ENCODE measurements around the gene COG5.

The COG5 gene

DNA sequence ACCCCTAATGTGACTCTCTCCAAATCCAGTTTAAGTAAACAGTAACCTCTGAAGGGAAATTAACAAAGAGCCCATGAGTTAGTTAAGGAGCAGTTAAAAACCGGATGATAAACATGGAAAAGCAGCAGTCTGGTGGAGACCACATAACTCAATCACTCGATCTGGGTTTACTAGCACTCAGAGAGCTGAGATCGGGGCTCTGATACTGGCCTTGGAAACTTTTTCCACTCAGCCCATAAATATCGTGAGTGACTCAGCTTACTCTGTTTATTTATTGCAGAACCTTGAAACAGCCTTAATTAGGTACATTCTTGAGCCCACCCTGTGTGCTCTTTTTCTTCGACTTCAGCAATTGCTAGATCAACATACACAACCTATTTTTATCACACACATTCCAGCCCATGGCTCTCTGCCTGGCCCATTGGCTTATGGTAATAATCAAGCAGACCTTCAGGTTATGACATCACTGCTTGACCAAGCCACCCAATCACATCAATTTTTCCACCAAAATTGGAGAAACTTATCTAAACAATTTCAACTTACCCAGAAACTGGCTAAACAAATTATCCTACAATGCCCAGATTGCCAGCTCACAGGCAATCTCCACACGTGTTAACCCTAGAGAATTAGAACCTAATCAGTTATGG is 176.0 kb downstream of the COG5 start:
- no peak for DNase-seq

- peak; percentile 44 for DNase-seq
Observed at GRCh38 chr7:107387128-107387527, 176.6 kb downstream of the COG5 start.

DNA sequence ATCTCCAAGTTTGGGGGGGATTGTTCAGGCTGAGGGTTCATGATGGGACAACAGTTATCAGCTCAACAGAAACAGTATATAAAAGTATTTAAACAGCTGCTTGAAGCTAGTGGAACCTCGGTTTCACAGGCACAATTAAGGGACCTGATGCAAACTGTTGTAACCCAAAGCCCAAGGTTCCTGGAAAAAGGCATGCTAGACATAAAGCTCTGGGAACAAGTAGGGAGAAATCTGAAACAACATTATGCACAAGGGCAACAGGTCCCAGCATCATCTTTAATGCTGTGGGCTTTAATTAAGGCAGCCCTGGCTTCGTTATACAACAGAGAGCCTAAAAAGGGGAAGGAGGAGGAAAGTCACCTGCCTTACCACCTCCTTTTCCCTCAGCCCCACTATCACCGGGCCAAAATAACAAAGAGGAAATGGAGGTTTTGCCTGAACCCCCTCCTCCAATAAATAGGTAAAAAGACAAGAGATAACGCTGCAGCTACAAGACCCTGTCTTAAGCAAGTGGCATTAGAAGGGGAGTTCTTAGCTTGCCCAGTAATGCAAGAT is 177.1 kb downstream of the COG5 start:
- DNase-seq = no peak

DNA sequence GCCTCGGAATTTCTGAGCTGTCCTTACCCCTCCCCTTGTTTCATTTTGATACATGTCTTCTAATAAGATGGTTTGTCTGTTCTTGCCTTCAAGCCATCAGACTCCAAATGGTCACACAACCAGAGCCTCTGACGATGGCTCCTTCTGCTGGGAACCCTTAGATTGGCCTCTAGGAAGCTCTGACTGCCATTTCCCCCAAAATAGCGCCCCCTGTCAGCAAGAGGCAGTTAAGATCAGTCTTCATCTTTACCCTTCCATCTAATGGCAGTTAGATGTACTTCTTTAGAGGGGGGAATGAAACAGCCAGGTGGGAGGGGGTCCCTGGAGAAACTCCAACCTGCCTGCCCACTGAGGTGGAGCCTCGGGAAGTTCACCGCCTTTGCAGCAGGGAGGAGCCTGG is 179.7 kb downstream of the COG5 start:
- DNase-seq = no peak

DNA sequence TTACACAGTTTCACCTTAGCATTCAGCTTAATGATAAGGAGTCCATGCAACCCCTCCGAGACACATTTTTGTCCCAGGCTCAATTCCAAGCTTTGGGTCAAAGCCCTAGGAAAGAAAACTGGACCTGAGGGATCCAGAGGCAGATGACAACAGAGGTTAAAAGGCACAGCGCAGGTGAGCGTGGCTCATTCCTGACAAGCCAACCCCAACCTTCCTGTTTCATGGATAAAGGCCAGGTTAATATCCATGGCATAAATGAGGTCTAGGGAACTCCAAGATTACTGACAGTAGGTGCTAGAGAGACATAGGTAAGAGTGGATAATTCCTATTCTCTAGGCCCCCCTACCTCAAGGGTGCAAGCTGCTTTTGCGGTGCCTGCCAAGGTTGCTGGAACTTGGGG is 180.5 kb downstream of the COG5 start:
- DNase-seq = no peak

GRCh38 chr7:107381453-107381852 is 182.3 kb downstream of the COG5 start:
- DNase-seq = no peak

- DNase-seq = no peak
Observed at GRCh38 chr7:107373354-107373753, 190.4 kb downstream of the COG5 start.

DNA sequence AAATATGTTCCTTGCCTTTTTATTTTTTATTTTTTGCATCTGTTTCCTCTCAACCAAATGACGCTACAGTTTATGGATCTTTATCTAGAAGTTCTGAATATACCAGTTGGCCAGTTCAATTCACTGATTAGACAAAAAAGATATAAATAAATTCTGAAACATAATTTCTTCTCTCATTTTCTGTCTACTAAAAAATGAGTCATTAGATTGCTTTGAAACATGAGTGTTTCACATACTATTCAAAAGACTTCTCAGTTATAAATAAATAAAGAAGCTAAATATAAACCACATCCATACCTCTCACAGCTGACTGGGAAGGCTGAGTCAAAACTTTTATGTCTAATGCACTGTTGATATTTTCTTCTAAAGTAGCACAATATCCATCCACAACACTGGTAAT is 191.4 kb downstream of the COG5 start:
- no peak for DNase-seq

- no peak for DNase-seq
Observed at GRCh38 chr7:107370816-107371215, 192.9 kb downstream of the COG5 start.

- DNase-seq = no peak
Observed at GRCh38 chr7:107364787-107365186, 198.9 kb downstream of the COG5 start.

DNA sequence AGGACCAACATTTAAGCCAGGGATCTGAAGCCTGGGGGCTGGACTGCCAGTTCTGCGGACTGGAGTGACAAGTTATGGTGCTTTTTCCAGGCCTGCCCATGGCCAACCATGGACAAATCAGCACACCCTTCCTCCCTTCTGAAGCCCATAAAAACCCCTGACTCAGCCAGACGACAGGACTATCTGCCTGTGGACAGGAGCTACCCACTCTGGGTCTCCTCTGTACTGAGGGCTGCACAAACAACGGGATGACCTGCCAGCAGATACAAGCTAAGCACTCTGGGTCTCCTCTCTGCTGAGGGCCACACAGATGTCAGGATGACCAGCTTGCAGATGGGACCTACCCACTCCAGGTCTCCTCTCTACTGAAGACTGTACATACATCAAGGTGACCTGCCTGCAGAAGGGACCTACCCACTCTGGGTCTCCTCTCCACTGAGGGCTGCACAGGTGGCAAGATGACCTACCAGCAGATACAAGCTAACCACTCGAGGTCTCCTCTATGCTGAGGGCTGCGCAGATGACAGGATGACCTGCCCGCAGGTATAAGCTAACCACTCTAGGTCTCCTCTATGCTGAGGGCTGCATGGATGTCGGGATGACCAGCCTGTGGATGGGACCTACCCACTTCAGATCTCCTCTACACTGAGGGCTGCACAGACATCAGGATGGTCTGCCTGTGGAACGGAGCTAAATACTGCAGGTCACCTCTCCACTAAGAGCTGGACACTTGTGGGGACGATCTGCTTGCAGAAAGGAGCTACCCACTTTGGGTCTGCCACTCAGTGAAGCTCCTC is 204.0 kb downstream of the COG5 start:
- no peak for DNase-seq

DNA sequence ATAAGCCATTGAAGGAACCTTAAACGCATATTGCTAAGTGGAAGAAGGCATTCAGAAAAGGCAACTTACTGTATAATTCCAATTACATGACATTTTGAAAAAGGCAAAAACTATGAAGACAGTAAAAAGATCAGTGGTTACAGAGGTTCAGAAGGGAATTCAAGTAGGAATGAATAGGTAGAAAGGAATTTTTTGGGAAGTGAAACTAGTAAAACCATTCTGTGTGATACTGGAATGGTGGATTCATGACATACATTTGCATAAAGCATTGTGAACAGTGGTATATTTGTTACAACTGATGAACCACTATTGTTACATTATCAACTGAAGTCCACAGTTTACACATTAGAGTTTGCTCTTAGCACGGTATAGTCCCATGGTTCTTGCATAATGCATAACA is 208.1 kb downstream of the COG5 start:
- no peak for DNase-seq

DNA sequence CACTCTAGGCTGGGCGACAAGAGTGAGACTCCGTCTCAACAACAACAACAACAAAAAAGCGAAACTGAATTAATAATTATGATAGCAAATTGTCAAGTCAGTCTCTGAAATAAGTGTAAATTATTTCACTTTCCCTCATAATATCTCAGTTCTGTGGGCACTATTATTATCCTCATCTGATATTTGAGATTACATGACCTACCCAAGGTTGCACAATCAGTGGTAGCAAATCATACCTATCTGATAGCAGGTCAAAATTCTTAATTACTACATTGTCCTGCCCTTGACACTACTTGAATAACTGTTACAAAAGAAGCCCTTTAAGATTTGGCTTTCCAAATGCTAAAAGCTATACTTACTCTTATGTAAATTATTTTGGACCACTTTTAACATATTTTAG is 209.1 kb downstream of the COG5 start:
- no peak for DNase-seq

GRCh38 chr7:107353701-107354100 is 210.0 kb downstream of the COG5 start:
- DNase-seq = no peak

- DNase-seq = no peak
Observed at GRCh38 chr7:107345898-107346297, 217.8 kb downstream of the COG5 start.

DNA sequence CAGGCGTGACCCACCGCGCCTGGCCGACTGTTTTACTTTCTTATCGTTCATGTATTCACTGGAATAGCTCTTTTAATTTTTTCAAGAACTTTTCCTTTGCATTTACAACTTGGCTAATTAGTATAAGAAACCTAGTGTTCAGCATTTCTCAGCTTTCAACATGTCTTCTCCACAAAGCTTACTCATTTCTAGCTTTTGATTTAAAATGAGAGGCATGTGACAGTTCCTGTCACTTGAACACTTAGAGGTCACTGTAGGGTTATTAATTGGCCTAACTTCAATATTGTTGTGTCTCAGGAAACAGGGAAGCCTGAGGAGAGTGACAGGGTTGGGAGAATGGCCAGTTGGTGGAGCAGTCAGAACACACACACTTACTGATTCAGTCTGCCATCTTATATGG is 218.9 kb downstream of the COG5 start:
- no peak for DNase-seq

DNA sequence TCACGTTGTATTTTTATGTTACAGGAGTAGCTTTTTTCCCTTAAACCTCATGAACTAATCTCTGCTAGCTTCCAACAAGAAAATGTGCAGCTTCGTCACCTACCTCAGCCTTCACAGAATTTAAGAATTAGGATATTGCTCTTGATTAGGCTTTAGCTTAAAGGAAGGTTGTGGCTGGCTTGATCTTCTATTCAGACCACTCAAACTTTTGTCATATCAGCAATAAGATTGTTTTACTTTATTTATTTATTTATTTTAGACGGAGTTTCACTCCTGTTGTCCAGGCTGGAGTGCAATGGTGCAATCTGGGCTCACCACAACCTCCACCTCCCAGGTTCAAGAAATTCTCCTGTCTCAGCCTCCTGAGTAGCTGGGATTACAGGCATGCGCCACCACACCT is 219.4 kb downstream of the COG5 start:
- DNase-seq = no peak

DNA sequence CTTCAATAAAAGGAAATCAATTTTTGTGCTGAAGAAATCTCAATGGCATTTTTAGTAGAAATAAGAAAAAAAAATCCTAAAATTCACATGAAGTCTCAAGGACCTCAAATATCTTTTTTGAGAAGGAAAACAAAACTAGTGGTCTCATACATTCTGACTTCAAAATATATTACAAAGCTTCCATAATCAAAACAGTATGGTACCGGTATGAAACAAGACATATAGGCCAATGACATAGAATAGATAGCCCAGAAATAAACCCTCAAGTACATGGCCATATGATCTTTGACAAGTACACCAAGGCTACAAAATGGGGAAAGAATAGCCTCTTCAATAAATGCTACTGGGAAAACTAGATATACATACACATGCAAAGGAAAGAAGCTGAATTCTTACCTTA is 225.6 kb downstream of the COG5 start:
- DNase-seq = no peak

- no peak for DNase-seq
Observed at GRCh38 chr7:107332488-107333269, 231.0 kb downstream of the COG5 start.

GRCh38 chr7:107330478-107330877 is 233.2 kb downstream of the COG5 start:
- DNase-seq = no peak

- DNase-seq = no peak
Observed at GRCh38 chr7:107327986-107328569, 235.6 kb downstream of the COG5 start.

GRCh38 chr7:107326061-107326460 is 237.7 kb downstream of the COG5 start:
- DNase-seq = no peak

GRCh38 chr7:107322015-107322414 is 241.7 kb downstream of the COG5 start:
- no peak for DNase-seq

All from right forelimb (tissue), 1 donor.